GM18502 (cell line): ENCODE data around the gene PRDX3.
"Not testable (repeated sequence)": the region's sequence is repeated elsewhere in the genome, so short reads cannot be mapped to it uniquely, and the experiment has no call there.

ENCODE experiments used
- ATAC-seq: cut with Tn5 transposase; IDR thresholded peaks from one replicate; pipeline ENCODE4 v1.9.1; 2021; ENCODE audit warnings: mild to moderate bottlenecking; ENCODE audit not compliant: unreplicated experiment, poor library complexity

Gene PRDX3

DNA sequence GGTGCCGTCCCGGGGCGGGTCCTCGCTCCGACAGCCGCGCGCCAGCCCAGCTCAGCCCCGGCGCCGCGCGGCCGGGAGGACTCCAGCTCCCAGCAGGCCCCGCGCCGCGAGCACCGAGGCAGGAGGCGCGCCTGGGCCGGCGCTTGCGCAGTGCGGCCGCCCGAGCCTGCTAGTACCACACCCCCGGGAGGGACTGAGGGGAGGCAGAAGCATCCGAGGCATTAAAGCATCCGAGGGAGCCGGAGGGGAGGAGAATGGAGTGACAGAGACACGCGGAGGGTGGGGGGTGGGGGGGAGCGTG lies 28.7 kb upstream of the PRDX3 start, which contains the start of gene GRK5:
GRK5 (plus strand) TSS at position 206 of the 301 bp plus-strand sequence. CDS start 347 bp downstream, outside the sequence.
- ATAC-seq: peak; percentile 78

DNA sequence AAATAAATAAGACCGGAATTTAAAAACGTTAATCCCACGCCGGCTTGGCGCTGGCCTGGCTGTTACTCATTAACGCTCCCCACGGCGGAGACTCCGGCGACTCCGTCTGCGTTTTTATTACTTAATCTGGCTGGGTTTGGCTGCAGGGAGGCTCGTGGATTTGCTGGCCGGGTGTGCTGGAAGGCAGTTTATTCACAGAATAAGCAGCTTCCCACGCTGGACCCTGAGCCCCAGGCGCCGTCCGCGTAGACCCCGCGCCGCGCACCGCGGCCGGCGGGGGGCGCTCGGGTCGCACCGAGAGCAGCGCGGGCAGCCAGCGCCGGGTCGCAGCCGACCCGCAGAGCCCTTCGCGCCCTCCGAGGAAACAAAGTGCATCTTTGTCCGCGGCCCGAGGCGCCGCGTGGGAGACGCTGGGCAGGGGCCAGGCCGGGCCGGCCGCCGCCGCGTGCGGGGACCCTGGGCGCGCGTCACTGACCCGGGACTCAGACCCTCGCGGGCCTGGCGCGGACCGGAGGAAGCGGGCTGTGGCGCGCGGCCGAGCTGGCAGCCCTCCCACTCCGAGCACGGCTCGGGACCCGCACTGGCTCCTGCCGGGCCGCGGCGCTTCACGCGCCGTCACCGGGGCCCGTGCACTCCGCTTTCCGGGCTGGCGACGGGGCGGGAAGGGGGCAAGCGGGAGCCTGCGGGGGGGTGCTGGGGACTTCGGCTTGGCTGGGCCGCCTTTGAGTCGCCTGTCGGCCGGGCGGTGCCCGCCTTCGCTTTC lies 28.2 kb upstream of the PRDX3 start:
- ATAC-seq: peak; percentile 58

DNA sequence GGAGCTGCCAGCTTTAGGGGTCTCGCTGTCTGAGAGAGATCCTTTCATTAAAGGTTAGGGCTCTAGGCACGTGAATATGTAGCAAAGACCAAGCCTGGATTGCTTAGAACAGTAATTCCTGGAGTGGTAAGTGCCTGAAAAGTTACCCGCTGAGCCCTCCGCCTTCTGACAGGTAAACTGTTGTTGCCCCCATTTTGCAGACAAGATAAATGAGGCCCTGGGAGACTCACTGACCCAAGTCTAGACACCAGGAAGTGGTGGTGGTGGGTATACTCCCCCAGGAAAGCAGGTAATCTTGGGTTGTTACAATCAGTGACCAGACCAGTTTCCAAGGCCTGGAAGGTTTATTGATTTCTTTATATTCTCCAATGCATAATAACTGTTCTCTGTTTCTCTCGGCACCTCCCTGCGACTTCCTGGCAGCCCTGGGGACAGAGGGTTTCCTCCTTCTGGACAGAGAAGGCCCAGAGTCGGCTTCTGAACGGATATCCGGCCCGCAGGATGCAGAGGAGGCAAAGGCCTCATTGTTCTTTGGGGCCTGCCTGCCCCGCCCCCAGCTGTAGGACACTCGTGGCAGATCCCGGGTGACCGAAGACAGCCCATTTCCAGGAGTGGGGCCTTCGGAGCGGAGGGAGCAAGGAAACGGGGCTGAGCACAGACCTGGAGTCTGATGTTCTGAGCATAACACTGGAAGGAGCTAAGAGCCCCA lies 27.4 kb upstream of the PRDX3 start:
- ATAC-seq: peak; percentile 23

DNA sequence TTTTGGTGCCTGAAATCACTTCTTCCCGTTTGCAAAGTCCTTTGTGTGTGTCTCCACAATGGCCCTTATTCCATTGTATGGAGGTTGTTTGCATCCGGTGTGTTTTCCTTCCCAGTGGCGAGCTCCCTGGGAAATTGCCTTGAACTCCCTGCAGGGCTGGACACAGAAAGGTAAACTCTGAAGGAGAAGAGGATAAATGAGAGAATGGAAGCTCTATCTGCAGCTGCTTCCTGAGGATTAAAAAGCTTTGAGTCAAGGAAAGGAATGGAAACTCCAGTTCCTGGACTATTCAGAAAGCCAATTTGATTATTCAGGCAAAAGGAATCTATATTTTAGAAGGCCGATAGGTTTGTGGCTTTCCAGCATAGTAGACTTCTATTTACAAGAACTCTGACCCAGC lies 24.4 kb upstream of the PRDX3 start:
- no peak for ATAC-seq

DNA sequence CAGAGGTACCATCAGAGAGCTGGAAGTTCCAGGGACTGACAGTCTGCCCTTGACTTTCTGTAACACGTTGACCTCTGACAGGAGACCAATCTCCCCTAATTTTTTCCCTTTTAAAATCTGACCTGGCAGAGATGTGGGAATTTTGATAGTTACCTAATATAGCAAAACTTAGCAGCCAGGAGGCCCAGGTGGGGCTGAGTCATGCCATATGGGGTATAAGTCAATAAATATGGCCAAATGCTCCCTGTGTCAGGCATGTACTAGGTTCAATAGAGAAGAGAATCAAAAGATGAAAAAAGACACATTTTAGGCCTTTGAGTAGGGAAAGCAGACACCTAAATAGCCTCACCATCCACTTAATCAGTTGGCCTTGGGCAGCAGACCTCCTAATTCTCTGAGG lies 22.6 kb upstream of the PRDX3 start:
- no peak for ATAC-seq

DNA sequence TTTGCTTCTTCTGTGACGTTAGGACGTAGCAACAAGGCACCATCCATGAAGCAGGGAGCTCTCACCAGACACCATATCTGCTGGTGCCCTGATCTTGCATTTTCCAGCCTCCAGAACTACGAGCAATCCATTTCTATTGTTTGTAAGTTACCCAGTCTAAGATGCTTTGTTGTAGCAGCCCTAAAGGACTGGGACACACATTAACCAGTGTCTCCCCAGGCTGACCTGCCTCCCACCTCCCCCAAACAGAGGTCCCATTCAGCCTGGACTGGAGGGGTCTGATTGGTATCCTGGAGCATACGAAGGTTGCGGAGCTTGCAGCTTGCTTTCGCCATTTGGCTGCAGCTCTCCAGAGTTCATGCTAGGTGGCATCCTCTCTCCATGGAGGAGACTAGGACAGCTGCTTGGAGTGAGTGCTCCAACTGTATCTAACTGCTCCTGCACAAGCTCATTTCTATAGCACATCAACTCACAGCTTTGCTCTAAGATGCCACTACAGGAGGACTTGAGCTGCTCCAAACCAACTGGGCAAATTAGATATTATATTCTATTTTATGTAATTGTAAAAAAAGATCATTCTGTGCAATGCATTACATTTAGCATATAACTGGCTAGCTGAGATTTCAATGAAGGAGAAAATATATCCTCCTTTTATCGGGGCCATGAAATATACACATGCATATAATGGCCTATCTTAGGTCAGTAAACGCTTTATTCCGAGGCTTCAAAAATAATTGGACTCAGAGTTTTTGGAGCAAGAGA lies 20.8 kb upstream of the PRDX3 start:
- peak; percentile 54 for ATAC-seq

DNA sequence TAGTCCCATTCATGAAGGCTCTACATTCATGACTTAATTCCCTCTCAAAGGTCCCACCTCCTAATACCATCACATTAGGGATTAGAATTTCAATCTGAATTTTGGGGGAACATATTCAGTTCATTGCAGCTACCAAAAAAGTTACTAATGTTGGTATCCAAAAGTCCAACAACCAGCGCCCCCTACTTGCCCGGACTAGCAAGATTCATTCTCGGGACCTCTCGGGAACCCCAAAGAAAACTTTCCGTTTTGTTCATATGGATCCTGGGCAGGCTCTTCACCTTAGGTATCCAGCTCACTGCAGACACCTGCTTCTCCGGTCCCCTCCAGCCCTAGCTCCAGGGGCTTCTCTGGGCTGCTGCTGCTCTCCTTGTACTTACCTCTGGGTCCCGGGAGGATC lies 19.8 kb upstream of the PRDX3 start:
- no peak for ATAC-seq

DNA sequence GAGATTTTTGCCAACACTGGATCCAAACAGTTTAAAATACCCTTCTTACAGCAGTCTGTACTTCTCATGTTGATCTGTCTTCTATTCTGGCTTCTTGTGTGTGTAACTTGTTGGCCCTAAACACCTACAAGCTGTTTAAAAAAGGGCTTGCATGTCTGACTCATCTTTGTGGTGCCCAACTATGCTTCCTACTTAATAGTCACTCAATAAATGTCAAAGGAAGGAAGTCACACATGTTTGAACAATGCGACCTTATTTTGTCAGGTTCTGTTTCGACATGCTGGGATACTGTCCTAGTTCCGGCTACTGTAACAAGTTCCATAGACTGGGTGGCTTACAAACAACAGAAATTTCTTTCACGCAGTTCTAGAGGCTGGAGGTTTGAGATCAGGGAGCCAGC lies 19.3 kb upstream of the PRDX3 start:
- no peak for ATAC-seq

DNA sequence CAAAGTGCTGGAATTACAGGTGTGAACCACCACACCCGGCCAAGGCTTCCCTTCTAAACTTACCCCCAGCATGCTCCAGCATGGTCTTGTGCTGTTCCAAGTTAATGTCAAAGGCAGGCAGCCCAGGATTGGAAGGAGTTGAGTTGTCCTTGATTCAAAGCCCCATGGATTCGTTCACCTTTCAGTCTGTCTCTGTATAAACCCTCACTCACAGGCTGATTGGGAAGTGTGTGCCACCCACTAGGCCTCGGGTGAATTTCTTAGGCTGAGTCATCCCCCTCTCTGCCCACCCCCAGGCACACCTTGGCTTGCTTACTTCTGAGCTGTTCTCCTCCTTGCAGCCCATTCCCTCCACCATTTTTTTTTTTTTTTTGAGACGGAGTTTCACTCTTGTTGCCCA lies 13.3 kb upstream of the PRDX3 start:
- ATAC-seq: no peak

DNA sequence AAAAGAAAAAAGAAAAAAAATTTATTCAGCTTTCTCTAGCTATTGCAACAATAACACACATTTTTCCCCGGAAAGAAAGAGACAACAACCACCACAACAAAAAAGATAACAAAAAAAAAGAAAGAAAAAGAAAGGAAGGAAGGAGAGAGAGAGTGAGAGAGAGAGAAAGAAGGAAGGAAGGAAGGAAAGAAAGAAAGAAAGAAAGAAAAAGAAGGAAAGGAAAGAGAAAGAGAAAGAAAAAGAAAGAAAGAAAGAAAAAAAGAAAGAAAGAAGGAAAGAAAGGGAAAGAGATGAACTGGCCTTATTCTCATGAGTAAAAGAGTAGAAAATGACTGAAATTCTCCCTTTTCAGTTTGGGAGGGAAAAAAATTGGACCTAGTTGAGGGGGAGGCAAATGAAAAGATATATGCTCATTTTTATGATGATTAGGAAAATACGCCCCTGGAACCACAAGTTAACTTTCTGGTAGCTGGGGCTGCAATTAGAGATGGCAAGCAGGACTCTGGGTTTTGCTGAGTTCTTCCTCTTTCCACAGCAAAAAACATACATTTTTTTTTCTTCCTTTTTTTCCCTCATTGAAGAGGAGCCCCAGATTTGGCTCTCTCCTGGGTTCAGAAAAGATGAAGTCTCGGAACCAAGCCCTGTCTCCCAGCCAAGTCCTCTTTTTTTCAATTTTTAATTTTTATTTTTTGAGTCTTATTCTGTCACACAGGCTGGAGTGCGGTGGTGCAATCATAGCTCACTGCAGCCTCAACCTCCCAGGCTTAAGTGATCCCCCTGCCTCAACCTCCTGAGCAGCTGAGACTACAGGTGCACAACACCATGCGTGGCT lies 12.6 kb upstream of the PRDX3 start:
- no peak for ATAC-seq

DNA sequence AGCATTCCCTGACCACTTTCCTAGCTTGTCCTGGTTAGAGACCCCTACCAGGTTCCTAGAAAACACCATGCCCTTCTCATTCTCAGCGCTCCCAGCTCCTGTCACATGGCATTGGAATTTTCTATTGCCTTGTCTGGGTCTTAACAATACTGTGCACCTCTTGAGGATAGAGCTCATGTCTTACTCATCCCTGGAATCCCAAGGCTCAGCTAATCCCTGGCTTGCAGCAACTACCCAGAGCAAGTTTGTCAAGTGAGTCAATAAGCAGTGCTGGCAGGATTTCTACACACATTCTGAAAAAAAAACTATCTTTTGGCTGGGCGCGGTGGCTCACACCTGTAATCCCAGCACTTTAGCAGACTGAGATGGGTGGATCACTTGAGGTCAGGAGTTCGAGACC lies 11.7 kb upstream of the PRDX3 start:
- no peak for ATAC-seq

DNA sequence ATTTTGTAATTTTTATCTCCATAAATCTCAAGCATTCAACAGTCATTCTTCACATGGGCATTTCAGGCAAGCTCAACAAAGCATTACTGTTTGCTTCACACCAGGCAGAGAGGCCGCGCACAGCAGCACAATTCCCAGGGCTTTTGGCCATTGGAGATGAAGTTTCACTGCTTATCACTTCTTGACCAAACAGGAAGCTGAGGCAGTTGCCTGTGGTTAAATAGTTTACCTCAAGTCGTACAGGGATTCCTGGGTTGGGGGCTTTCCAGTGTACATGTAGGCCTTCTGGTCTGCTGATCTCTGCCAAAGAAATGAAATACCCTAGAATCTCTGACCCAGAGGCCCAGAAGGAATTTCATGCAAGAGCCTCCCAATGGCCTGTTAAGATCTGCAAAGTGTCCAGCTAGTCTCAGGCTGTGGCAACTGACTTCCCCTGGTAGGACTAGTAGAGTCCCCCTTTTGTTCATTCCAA lies 11.2 kb upstream of the PRDX3 start:
- peak; percentile 65 for ATAC-seq

DNA sequence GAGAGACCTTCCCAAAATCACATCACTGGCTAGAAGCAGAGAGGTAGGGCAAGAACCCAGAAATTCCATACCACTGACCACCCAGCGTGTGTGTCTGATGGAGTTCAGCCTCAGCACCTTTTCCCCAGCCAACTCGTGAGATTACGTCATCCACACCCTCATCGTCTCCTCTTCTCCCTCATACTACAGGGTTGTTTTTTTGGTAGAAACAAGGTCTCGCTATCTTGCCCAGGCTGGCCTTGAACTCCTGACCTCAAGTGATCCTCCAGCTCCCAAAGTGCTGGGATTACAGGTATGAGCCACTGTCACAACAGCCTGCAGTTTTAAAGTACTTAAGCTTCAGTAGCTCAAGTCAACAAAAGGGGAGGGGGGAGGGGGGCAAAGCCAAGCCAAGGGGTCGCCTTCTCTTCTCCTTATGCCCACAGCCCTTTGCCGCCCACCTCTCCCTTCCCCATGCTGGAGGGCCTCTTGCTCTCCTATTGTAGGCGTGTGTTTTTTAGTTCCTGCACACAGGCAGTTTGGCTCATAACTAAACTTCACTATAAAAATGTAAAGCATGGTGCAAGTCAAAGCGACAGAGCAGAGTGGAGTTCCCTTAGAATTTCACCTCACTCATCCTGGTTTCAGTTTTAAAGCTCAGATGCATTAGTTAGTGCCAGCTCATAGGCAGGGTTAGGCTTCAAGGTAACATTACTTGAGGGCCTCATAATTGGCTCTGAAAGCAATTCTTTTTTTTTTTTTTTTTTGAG lies 5.2 kb upstream of the PRDX3 start:
- no peak for ATAC-seq

DNA sequence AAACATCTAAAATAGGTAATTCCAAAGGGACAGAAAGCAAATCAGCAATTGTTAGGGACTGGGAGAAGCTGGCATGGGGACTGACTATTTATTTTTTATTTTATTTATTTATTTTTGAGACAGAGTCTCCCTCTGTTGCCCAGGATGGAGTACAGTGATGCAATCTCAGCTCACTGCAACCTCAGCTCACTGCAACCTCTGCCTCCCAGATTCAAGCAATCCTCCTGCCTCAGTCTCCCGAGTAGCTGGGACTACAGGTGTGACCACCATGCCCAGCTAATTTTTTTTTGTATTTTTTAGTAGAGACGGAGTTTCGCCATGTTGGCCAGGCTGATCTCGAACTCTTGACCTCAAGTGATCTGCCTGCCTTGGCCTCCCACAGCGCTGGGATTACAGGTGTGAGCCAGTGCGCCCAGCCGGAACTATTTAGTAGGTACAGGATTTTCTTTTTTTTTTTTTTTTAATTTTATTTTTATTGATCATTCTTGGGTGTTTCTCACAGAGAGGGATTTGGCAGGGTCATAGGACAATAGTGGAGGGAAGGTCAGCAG lies 2.3 kb upstream of the PRDX3 start:
- ATAC-seq: not testable (repeated sequence)

DNA sequence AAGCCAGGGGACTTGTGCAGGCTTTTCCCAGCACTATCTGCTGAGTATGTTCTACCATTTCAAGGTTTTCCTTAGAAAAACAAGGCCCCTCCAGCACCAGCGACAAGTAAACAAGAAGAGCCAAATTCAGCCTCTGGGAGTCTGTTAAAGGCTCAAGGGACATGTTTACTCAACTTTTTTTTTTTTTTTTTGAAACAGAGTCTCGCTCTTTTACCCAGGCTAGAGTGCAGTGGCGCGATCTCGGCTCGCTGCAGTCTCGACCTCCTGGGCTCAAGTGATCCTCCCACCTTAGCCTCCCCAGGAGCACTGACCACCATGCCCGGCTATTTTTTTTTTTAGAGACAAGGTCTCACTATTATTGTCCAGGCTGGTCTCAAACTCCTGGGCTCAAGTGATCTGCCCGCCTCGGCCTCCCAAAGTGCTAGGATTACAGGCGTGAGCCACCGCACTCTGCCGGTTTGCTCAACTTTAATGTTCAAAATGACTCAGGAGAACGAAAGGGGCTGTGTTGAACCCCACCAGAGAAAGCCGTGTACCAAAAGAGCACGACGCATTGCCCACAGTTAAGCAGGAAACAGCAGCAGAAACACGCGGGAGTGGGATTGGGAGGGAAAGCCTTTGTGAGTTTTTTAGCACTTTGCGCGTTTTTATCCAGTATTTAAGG lies 772 bp downstream of the PRDX3 start:
- peak; percentile 23 for ATAC-seq

DNA sequence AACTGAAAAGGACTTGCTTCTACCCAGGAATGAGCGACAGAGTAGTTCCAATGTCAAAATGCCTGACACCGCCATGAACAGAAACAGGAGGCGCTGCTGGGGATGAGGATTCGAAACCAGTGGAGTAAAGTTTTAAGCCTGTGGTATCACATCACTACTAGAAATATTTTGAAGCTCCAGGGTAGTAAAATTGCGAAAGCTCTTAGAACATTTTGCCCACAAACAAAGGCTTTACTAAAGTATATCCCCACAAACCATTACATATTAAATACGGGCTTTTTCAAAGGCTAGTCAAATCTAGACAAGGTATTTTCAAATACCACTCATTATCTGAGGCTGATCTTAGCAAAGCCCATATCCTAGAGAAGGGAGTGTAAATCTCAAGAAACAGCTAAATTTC lies 2.4 kb downstream of the PRDX3 start:
- no peak for ATAC-seq

DNA sequence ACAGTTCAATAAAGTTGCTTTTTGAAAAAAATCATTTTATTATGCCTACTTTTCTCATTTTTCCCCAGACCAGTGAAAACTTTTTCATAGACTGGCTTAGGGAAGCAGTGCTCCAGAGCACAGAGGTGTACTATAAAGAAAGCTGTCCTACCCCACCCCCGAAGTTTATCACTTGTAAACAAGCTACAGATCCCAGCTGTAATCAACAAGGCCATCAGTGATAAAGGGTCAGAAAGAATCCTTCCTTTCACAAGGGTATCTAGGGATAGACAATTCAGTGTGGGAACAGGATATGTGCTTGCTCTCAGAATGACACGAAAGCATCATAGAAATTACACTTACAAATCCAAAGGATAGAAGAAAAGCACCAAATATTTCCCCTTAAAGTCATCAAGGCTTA lies 4.5 kb downstream of the PRDX3 start:
- no peak for ATAC-seq

DNA sequence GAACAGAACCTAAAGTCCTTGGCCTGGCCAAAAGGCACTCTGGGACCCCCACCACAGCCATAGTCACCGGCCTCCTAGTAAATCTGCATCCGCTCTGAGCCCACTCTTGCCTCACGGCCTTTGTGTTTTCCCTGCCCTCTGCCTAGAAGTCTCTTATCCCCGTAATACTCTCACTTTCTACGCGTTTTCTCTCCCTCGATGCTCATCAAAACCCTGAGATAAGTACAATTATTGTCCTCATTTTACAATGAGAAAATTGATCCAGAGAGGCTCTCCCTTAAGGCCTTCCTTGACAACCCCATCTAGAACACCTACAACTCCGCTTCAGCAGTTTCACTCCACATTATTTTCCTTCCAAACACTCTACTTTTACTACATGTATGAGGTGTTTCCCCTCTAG lies 11.6 kb downstream of the PRDX3 start:
- no peak for ATAC-seq

DNA sequence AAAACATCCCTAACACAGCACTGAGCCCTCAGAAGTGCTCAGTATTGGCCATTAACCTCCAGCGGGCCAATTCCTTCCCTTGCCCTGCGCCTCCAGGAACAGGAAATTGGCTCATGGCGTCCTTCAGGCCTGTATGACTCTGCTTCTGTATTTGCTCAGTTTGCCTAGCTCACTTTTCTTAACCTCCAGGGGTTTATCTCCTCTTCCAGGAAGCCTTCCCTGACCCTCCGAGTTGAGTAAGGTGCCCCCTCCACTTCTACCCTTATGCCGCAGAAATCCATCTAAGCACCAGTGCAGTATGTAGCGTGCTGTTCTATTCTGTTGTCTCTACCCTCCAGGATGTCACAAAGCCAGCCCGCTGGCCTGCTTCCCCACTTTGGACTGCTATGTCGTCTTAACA lies 12.0 kb downstream of the PRDX3 start:
- ATAC-seq: no peak
